Retinal pigment epithelial cell (primary cell): Measurements from ENCODE around the gene LMAN2.
"Not testable (repeated sequence)": the region's sequence is repeated elsewhere in the genome, so short reads cannot be mapped to it uniquely, and the experiment has no call there.

Source experiments
- DNase-seq: peaks from one replicate; pipeline ENCODE4 v3.0.0-alpha.2; 2010; ENCODE audit warnings: low read depth
- H3K4me3 ChIP-seq: 2 replicates; pipeline ENCODE4 v1.5.1; 2011; ENCODE audit warnings: mild to moderate bottlenecking, low read length, control low read depth, moderate library complexity
- TF ChIP-seq, protein P1 (sequence below): conservative IDR thresholded peaks from 2 replicates; pipeline ENCODE4 v1.5.1; 2011; ENCODE audit warnings: low read depth, low read length, control low read depth, inconsistent platforms

LMAN2 gene

DNA sequence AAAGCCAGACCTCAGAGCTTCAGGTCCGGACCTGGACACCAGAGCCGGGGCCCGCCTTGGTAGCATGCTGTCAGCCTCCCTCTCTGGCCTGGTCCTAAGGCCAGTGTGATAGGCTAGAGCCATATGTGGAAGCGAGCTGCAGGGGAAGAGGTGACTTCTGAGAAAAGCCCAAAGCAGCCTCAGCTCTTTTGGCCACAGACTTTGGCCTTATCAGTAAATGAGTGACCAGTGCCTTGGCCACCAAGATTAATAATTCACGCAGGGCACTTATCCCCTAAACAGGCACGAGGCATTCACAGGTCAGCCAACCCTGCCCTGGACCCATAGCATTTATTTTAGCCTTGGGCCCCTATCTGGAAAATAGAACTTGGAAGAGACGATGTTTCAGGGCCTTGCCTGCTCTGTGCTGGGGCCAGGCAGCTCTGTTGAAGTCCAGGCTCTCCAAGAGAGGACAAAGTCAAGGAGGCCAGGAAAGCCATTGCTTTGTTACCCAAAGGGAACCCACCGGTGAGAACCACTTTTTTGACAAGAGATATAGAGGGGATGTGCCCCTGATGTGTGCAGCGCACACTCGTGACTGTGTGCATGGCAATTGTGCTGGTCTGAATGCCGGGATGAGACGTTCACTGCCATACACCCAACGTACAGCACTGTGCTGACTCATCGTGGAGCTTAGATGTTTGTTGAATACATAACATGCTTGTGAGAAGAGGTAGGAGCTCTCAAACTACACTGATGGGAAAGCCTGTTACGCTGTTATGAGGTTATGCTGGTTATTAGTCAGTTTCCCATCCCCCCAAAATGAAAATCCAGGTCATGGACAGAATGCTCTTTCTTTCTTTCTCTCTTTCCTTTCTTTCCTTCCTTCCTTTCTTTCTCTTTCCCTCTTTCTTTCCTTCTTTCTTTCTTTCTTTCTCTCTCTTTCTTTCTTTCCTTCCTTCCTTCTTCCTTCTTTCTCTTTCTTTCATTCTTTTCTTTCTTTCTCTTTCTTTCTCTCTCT is 27.7 kb upstream of the LMAN2 start:
- peak; percentile 73 for DNase-seq
- TF ChIP-seq, protein P1, sequence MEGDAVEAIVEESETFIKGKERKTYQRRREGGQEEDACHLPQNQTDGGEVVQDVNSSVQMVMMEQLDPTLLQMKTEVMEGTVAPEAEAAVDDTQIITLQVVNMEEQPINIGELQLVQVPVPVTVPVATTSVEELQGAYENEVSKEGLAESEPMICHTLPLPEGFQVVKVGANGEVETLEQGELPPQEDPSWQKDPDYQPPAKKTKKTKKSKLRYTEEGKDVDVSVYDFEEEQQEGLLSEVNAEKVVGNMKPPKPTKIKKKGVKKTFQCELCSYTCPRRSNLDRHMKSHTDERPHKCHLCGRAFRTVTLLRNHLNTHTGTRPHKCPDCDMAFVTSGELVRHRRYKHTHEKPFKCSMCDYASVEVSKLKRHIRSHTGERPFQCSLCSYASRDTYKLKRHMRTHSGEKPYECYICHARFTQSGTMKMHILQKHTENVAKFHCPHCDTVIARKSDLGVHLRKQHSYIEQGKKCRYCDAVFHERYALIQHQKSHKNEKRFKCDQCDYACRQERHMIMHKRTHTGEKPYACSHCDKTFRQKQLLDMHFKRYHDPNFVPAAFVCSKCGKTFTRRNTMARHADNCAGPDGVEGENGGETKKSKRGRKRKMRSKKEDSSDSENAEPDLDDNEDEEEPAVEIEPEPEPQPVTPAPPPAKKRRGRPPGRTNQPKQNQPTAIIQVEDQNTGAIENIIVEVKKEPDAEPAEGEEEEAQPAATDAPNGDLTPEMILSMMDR: no peak
- no peak overlapping the region for H3K4me3 ChIP-seq

DNA sequence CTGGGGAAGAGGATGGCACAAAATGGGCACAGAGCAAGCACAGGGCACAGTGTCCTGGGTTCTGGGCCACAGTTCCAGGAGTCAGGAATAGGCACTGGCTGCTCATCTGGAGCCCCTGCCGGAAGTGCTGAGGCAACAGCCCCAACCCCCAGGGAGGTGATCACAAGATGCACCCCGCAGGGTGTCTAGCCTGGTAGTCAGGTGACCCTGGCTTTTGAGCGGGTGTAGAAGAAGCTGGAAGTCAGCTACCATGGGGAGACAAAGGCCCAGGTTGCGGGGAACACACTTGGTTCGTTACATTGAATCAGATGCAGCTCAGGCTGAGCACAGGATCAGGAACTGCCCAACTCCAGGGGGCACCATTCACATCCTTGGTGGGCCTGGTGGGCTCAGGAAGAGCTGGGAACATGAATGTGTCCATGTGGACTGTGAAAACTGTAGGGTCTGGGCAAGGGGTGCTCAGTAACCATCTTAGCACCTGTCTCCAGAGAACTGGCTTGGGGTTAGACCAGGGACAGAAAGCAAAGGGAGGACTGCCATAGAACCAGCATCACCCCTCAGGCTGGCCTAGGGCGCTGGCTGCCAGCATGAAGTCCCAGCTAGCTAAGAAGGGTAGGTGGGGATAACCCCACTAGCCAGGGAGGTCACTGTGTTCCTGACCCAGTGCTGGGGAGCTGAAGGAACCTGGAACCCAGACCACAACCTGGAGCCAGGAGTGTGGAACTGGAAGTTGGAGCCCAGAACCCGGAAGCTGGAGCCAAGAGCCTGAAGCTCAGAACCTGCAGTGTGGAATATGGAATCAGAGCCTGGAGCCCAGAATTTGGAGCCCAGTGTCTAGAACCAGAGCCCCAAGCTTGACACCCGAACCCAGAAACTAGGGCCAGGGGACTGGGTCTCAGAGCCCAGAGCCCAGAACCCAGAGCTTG is 26.6 kb upstream of the LMAN2 start:
- no peak for DNase-seq
- H3K4me3 ChIP-seq: no peak overlapping the region
- TF ChIP-seq, protein P1: no peak

DNA sequence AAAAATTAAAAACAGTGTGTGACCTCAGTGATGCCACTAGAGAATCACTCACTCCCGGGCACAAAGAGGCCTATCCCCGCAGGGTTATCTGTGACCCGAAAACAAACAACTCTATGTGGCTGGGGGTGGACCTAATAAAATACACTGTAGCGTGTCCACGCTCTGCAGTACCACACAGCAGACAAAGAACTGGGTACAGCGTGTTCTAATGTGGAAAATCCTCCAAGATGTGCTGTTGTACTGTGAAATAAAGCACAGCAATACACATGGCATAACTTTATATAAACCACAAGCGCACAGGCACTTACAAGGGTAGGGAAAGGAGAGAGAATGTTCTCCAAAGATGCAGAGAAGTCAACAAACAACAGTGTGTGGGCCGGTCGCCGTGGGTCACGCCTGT is 24.6 kb upstream of the LMAN2 start:
- TF ChIP-seq, protein P1: no peak
- no peak overlapping the region for H3K4me3 ChIP-seq
- no peak for DNase-seq

DNA sequence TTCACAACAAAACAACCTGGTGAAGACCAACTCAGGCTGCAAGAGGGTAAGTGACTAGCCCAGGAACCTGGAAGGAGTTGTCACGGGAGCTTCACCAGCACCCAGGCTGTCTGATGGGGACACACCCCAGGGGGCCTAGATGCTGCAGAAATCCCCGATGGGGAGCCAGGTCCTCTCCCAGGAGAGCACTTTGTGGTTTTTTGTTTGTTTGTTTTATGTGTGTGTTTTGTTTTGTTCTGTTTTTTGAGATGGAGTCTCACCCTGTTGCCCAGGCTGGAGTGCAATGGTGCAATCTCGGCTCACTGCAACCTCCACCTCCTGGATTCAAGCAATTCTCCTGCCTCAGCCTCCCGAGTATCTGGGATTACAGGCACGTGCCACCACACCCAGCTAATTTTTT is 24.0 kb upstream of the LMAN2 start:
- not testable (repeated sequence) for DNase-seq, H3K4me3 ChIP-seq

DNA sequence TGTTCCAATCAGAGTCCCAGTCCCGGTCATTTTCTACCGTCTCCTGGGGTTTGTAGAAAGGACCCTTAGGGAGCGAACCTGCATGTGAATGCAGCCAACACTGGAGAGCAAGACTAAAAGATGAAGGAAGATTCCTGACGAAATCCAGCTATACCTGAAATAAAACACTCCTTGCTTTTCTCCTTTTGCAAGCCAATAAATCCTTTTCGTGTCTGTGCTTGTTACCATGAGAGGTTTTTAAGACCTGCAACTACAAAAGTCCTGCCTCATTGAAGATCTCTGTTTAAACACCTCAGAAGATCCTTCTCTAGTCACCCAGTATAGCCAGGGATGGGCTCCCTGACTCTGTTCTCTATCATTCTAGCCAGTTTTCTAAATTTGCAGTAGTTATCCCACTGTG is 22.7 kb upstream of the LMAN2 start:
- TF ChIP-seq, protein P1: no peak
- no peak for DNase-seq
- H3K4me3 ChIP-seq: no peak overlapping the region

DNA sequence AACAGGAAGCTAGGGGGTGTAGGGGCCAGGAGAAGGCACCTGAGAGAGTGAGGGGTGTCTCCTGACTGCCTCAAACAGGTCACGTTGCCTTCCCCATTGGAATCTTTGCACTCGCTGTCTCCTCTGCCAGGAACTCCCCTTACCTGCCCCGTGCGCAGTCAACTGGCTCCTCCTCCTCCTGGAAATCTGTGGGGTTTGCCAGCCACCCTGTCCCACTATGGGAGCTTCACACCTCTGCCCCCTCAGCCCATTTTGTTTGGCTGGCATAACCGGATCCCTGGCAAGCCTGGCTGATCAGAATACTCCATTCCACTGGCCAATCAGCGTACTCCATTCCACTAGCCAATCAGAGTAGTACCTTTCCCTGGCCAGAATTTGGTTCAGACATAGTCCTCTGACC is 22.3 kb upstream of the LMAN2 start:
- TF ChIP-seq, protein P1: no peak
- H3K4me3 ChIP-seq: no peak overlapping the region
- no peak for DNase-seq

DNA sequence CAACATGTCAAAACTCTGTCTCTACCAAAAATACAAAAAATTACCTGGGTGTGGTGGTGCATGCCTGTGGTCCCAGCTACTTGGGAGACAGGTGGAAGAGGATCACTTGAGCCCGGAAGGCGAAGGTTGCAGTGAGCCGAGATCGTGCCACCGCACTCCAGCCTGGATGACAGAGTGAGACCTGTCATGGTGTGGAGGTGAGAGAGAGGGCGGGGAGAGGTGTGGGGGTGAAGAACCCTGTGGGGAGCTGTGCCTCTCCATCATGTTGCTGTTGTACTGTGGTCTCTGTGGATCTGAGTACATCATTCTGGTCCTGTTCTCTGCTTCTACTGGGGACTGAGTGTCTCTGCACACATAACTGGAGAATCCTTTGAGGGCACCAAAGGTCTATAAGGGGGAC is 21.4 kb upstream of the LMAN2 start:
- no peak for DNase-seq
- TF ChIP-seq, protein P1: no peak
- no peak overlapping the region for H3K4me3 ChIP-seq
